Activated B cell treated with CpG ODN at 0.5 μM for 24 hours (primary cell): Measurements from ENCODE around the gene LIG1. TPM values are rescaled to one million over a fixed set of nuclear protein-coding genes. Genes with fewer than 3 reads are reported as not detected.

Source experiments
- ATAC-seq: fragments of 200-7000 bp; cut with Tn5 transposase; one replicate; pipeline ENCODE4 v1.10.0; 2021; ENCODE audit warnings: low read depth, mild to moderate bottlenecking, moderate library complexity
- CTCF ChIA-PET: fragments of 350-600 bp; sonication (Branson Sonifier 250); formaldehyde crosslinking; loops from one replicate; lab custom pipeline; 2021; ENCODE audit warnings: antibody characterized with exemption; lab: Charles Lee
- POLR2A ChIA-PET: fragments of 350-600 bp; sonication (Branson Sonifier 250); formaldehyde crosslinking; loops from one replicate; lab custom pipeline; 2021; ENCODE audit warnings: antibody characterized with exemption; lab: Charles Lee
- DNase-seq: peaks from one replicate; pipeline ENCODE4 v3.0.0; 2022
- H3K27ac Mint-ChIP-seq: one replicate; pipeline ENCODE4 v1.8.0; 2020; ENCODE audit warnings: mixed read lengths
- H3K27me3 Mint-ChIP-seq: one replicate; pipeline ENCODE4 v1.8.0; 2021; ENCODE audit warnings: mixed read lengths
- H3K36me3 Mint-ChIP-seq: one replicate; pipeline ENCODE4 v1.8.0; 2021; ENCODE audit warnings: low read depth, mixed read lengths
- H3K4me1 Mint-ChIP-seq: one replicate; pipeline ENCODE4 v1.8.0; 2021; ENCODE audit warnings: mixed read lengths
- H3K4me3 Mint-ChIP-seq: one replicate; pipeline ENCODE4 v1.8.0; 2020; ENCODE audit warnings: mild to moderate bottlenecking, mixed read lengths
- H3K9me3 Mint-ChIP-seq: one replicate; pipeline ENCODE4 v1.8.0; 2020; ENCODE audit warnings: mixed read lengths
- CTCF ChIP-seq: fragments of 200-600 bp; IDR thresholded peaks from one replicate; pipeline ENCODE4 v1.8.0; 2022; ENCODE audit warnings: antibody characterized with exemption, mild to moderate bottlenecking
- intact Hi-C: fragments of 100-400 bp; cut with micrococcal nuclease; formaldehyde crosslinking; loops from one replicate; pipeline ENCODE4 v1.15.1; 2024
- total RNA-seq: library from RNA; stranded (reverse); gene quantifications from 2 replicates; pipeline ENCODE4 v1.2.3, GENCODE V29; 2022

LIG1 gene
- total RNA-seq, 1 donor from 2014 or later: 41.8 TPM

GRCh38 chr19:48069435-48069834, 100.7 kb downstream of the LIG1 start:
- DNase-seq (no peak), ATAC-seq (no peak)
- intact Hi-C loops: no loop called here
- no peak overlapping the region for H3K4me3 Mint-ChIP-seq
- no peak for TF ChIP-seq CTCF
- peaks cover 7% of the 10 kb centered on the region for H3K9me3 Mint-ChIP-seq
- POLR2A ChIA-PET: no interaction called here
- H3K4me1 Mint-ChIP-seq: no peaks in the 10 kb centered on the region
- no peak overlapping the region for H3K27ac Mint-ChIP-seq
- CTCF ChIA-PET: no interaction called here
- H3K36me3 Mint-ChIP-seq: peaks cover 12% of the 10 kb centered on the region
- no peaks in the 10 kb centered on the region for H3K27me3 Mint-ChIP-seq

Other genes with a start within 250 kb of the LIG1 start
- gene BSPH1, start 178.2 kb downstream of the LIG1 start, total RNA-seq: not detected in 2 replicates
- not detected in 2 replicates for gene ELSPBP1, start 175.7 kb downstream of the LIG1 start, total RNA-seq
- gene CABP5, start 126.3 kb downstream of the LIG1 start, total RNA-seq: not detected in 2 replicates
- gene PLA2G4C, start 59.5 kb downstream of the LIG1 start, total RNA-seq: 14.9 and 16.6 TPM in 2 replicates
- 5.7 and 8.6 TPM in 2 replicates for gene ZSWIM9, start 336 bp upstream of the LIG1 start, total RNA-seq
- 103 and 109 TPM in 2 replicates for gene CARD8, start 85.6 kb upstream of the LIG1 start, total RNA-seq
- 1.5 and 1.6 TPM in 2 replicates for gene ZNF114, start 99.7 kb upstream of the LIG1 start, total RNA-seq
- gene EMP3, start 155.2 kb upstream of the LIG1 start, total RNA-seq: 309 and 320 TPM in 2 replicates
- 10.2 and 10.5 TPM in 2 replicates for gene TMEM143, start 193.6 kb upstream of the LIG1 start, total RNA-seq
- not detected in 2 replicates for gene SYNGR4, start 194.0 kb upstream of the LIG1 start, total RNA-seq
- gene KDELR1, start 221.2 kb upstream of the LIG1 start, total RNA-seq: 50.8 and 51.9 TPM in 2 replicates
- gene GRIN2D, start 223.3 kb upstream of the LIG1 start, total RNA-seq: 0.93 and 1.2 TPM in 2 replicates